Neural progenitor cell (in vitro differentiated cells): Measurements from ENCODE around the gene GNRHR.

ENCODE experiments used
- EZH2 ChIP-seq: fragments of 200-600 bp; sonication (generic); IDR thresholded peaks from 2 replicates; pipeline ENCODE4 v1.6.1; 2017; ENCODE audit warnings: antibody characterized with exemption, mild to moderate bottlenecking, moderate library complexity
- EZH2phosphoT487 ChIP-seq: fragments of 200-600 bp; sonication (generic); IDR thresholded peaks from 2 replicates; pipeline ENCODE4 v1.6.1; 2017; ENCODE audit warnings: antibody characterized with exemption
- TF ChIP-seq, protein P1 (sequence below): fragments of 200-600 bp; sonication (generic); IDR thresholded peaks from 2 replicates; pipeline ENCODE4 v1.5.1; 2017; ENCODE audit warnings: antibody characterized with exemption, mild to moderate bottlenecking

DNA sequence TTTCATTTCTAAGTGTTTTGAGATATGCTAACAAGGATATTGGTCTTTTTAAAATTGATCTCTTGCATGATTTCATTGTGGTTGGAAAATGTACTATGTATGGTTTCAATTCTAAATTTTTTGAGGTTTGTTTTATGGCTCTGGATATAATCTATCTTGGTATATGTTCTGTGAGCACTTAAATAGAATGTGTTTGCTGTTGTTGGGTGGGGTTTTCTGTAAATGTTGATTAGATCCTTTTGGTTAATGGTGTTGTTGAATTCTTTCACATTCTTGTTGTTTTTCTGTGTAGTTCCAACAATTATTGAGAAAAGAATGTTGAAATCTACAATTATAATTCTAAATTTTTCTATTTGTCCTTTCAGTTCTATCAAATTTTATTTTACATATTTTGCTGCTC is 42.6 kb upstream of the GNRHR start:
- TF ChIP-seq, protein P1, sequence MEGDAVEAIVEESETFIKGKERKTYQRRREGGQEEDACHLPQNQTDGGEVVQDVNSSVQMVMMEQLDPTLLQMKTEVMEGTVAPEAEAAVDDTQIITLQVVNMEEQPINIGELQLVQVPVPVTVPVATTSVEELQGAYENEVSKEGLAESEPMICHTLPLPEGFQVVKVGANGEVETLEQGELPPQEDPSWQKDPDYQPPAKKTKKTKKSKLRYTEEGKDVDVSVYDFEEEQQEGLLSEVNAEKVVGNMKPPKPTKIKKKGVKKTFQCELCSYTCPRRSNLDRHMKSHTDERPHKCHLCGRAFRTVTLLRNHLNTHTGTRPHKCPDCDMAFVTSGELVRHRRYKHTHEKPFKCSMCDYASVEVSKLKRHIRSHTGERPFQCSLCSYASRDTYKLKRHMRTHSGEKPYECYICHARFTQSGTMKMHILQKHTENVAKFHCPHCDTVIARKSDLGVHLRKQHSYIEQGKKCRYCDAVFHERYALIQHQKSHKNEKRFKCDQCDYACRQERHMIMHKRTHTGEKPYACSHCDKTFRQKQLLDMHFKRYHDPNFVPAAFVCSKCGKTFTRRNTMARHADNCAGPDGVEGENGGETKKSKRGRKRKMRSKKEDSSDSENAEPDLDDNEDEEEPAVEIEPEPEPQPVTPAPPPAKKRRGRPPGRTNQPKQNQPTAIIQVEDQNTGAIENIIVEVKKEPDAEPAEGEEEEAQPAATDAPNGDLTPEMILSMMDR, result no peak
- TF ChIP-seq EZH2, result no peak
- no peak for TF ChIP-seq EZH2phosphoT487
